PFSK-1 (cell line): ENCODE data around the gene ZBBX.

Experiments used
- FOXP2 ChIP-seq: optimal IDR thresholded peaks from 2 replicates; pipeline ENCODE3; 2011; ENCODE audit warnings: borderline replicate concordance, control low read depth, inconsistent platforms; ENCODE audit not compliant: insufficient read depth; ENCODE audit errors: extremely low read length, extremely low read depth
- POLR2AphosphoS5 ChIP-seq: IDR thresholded peaks from 2 replicates; pipeline ENCODE4 v1.6.1; 2012; ENCODE audit warnings: low read depth, mild to moderate bottlenecking, control low read depth, low read length, moderate library complexity
- SIN3A ChIP-seq: IDR thresholded peaks from 2 replicates; pipeline ENCODE4 v1.6.1; 2012; ENCODE audit warnings: mild to moderate bottlenecking, low read length, moderate library complexity, borderline replicate concordance; ENCODE audit not compliant: insufficient read depth
- TAF1 ChIP-seq: IDR thresholded peaks from 2 replicates; pipeline ENCODE4 v1.6.1; 2012; ENCODE audit warnings: low read length, control low read depth, borderline replicate concordance; ENCODE audit not compliant: insufficient read depth
- TF ChIP-seq, protein P1 (sequence below), 2 experiments: IDR thresholded peaks; 2 replicates each; pipeline versions ENCODE4 v1.6.1 to v1.8.0; 2011 to 2012; ENCODE audit warnings: low read depth in 2 of 2, low read length in 2 of 2, control low read depth in 1 of 2, inconsistent platforms in 1 of 2, mild to moderate bottlenecking in 1 of 2, moderate library complexity in 1 of 2; ENCODE audit not compliant: insufficient read depth in 1 of 2

DNA sequence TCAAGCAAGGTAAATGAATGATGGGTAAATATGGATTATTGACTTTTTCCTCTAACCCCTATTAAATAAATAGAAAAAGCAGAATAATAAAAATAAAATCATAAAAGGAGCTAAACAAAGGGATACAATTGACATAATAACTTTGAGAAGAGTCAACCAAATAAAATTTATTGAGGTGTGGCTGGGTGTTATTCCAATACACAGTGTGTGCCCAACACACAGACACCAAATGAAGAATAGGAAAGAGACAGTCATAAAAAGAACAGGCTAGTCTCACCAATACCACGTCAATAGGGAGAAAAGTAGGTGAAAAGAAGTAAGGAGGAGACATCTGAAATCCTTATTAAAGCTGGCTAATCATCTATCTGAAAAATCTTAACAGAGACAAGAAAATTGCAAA lies 127.1 kb downstream of the ZBBX start:
- TF ChIP-seq TAF1 (no peak), POLR2AphosphoS5 (no peak), SIN3A (no peak), FOXP2 (no peak)
- TF ChIP-seq, protein P1, sequence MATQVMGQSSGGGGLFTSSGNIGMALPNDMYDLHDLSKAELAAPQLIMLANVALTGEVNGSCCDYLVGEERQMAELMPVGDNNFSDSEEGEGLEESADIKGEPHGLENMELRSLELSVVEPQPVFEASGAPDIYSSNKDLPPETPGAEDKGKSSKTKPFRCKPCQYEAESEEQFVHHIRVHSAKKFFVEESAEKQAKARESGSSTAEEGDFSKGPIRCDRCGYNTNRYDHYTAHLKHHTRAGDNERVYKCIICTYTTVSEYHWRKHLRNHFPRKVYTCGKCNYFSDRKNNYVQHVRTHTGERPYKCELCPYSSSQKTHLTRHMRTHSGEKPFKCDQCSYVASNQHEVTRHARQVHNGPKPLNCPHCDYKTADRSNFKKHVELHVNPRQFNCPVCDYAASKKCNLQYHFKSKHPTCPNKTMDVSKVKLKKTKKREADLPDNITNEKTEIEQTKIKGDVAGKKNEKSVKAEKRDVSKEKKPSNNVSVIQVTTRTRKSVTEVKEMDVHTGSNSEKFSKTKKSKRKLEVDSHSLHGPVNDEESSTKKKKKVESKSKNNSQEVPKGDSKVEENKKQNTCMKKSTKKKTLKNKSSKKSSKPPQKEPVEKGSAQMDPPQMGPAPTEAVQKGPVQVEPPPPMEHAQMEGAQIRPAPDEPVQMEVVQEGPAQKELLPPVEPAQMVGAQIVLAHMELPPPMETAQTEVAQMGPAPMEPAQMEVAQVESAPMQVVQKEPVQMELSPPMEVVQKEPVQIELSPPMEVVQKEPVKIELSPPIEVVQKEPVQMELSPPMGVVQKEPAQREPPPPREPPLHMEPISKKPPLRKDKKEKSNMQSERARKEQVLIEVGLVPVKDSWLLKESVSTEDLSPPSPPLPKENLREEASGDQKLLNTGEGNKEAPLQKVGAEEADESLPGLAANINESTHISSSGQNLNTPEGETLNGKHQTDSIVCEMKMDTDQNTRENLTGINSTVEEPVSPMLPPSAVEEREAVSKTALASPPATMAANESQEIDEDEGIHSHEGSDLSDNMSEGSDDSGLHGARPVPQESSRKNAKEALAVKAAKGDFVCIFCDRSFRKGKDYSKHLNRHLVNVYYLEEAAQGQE (IDR thresholded peaks at IDR 0.05; ENCODE audit: insufficient read depth in 1 of 2, low read depth in 2 of 2, low read length in 2 of 2): no peak
